Smooth muscle cell (in vitro differentiated cells): ENCODE measurements around the gene USP34. TPM values are rescaled to one million over a fixed set of nuclear protein-coding genes. Genes with fewer than 3 reads are reported as not detected.
A peak's percentile ranks its signal among the peaks of the same experiment; 100 is the strongest.
"Not testable (repeated sequence)": the region's sequence is repeated elsewhere in the genome, so short reads cannot be mapped to it uniquely, and the experiment has no call there.

ENCODE experiments used
- DNase-seq: peaks from one replicate; lab custom pipeline; 2025; ENCODE audit not compliant: unreplicated experiment; lab: John Stamatoyannopoulos, UW
- H2AFZ ChIP-seq: fragments of 200-600 bp; sonication (generic); 2 replicates; pipeline ENCODE4 v1.6.0; 2016; ENCODE audit warnings: antibody characterized with exemption, low read depth, mild to moderate bottlenecking
- H3F3A ChIP-seq: fragments of 200-600 bp; sonication (generic); 2 replicates; pipeline ENCODE4 v1.6.0; 2017; ENCODE audit warnings: antibody characterized with exemption, low read depth
- H3K27ac ChIP-seq: fragments of 200-600 bp; sonication (generic); 2 replicates; pipeline ENCODE4 v1.5.1; 2016; ENCODE audit warnings: low read depth, mild to moderate bottlenecking
- H3K27me3 ChIP-seq: fragments of 200-600 bp; sonication (generic); 2 replicates; pipeline ENCODE4 v1.6.1; 2016; ENCODE audit warnings: low read depth, mild to moderate bottlenecking
- H3K36me3 ChIP-seq: fragments of 200-600 bp; sonication (generic); 2 replicates; pipeline ENCODE4 v1.5.1; 2016; ENCODE audit warnings: low read depth
- H3K4me1 ChIP-seq: fragments of 200-600 bp; sonication (generic); 2 replicates; pipeline ENCODE4 v1.5.1; 2016; ENCODE audit warnings: low read depth
- H3K4me2 ChIP-seq: fragments of 200-600 bp; sonication (generic); 2 replicates; pipeline ENCODE4 v1.6.0; 2016; ENCODE audit warnings: mild to moderate bottlenecking
- H3K4me3 ChIP-seq: fragments of 200-600 bp; sonication (generic); 2 replicates; pipeline ENCODE4 v1.5.1; 2016; ENCODE audit warnings: mild to moderate bottlenecking
- H3K79me2 ChIP-seq: fragments of 200-600 bp; sonication (generic); 2 replicates; pipeline ENCODE4 v1.6.0; 2016; ENCODE audit warnings: low read depth, mild to moderate bottlenecking
- H3K9ac ChIP-seq: fragments of 200-600 bp; sonication (generic); 2 replicates; pipeline ENCODE4 v1.6.0; 2016; ENCODE audit warnings: low read depth
- H3K9me3 ChIP-seq: fragments of 200-600 bp; sonication (generic); replicated peaks from 2 replicates; pipeline ENCODE4 v1.5.1; 2016; ENCODE audit warnings: low read depth
- H4K20me1 ChIP-seq: fragments of 200-600 bp; sonication (generic); 2 replicates; pipeline ENCODE4 v1.6.0; 2016; ENCODE audit warnings: low read depth
- WGBS: methylation state at CpG from one replicate; pipeline ENCODE4 v1.1.7; 2016; ENCODE audit warnings: low lambda C conversion rate; 5-methylcytosine and 5-hydroxymethylcytosine counted together
- polyA plus RNA-seq: library from polyadenylated mRNA; unstranded; fragments of >200 nt; fragmentation: Nextera tagmentation; extraction: Ambion mirVana; gene quantifications from 2 replicates; pipeline ENCODE4 v1.2.1, GENCODE V29; 2016
- total RNA-seq: library from RNA; depleted of rRNA; stranded (reverse); fragments of >200 nt; gene quantifications from 2 replicates; pipeline ENCODE4 v1.2.3, GENCODE V29; 2014
- TF ChIP-seq, protein P1 (sequence below): fragments of 200-600 bp; sonication (generic); IDR thresholded peaks from 2 replicates; pipeline ENCODE4 v1.5.1; 2017; ENCODE audit warnings: borderline replicate concordance, mild to moderate bottlenecking, antibody characterized with exemption; ENCODE audit not compliant: insufficient read depth, poor library complexity, severe bottlenecking

USP34 gene
- total and polyA plus RNA-seq, 2 experiments from 2014 or later = 26.4 to 152 TPM

- no peak overlapping the region for H3K9ac ChIP-seq
- no peak overlapping the region for H3K4me2 ChIP-seq
- no peak overlapping the region for H3K4me3 ChIP-seq
- peaks cover 39% of the 10 kb centered on the region for H3K79me2 ChIP-seq
- H3K27ac ChIP-seq = no peak overlapping the region
- H4K20me1 ChIP-seq = peaks cover 24% of the 10 kb centered on the region
- no peaks in the 10 kb centered on the region for H3K9me3 ChIP-seq
- H3K27me3 ChIP-seq = no peaks in the 10 kb centered on the region
- no peak overlapping the region for H2AFZ ChIP-seq
- DNase-seq = no peak
- H3K4me1 ChIP-seq = no peaks in the 10 kb centered on the region
- WGBS = 93% methylated on average over 2 of the region's 2 CpGs
- no peaks in the 10 kb centered on the region for H3F3A ChIP-seq
- TF ChIP-seq, protein P1, sequence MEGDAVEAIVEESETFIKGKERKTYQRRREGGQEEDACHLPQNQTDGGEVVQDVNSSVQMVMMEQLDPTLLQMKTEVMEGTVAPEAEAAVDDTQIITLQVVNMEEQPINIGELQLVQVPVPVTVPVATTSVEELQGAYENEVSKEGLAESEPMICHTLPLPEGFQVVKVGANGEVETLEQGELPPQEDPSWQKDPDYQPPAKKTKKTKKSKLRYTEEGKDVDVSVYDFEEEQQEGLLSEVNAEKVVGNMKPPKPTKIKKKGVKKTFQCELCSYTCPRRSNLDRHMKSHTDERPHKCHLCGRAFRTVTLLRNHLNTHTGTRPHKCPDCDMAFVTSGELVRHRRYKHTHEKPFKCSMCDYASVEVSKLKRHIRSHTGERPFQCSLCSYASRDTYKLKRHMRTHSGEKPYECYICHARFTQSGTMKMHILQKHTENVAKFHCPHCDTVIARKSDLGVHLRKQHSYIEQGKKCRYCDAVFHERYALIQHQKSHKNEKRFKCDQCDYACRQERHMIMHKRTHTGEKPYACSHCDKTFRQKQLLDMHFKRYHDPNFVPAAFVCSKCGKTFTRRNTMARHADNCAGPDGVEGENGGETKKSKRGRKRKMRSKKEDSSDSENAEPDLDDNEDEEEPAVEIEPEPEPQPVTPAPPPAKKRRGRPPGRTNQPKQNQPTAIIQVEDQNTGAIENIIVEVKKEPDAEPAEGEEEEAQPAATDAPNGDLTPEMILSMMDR = no peak
- peaks cover 62% of the 10 kb centered on the region for H3K36me3 ChIP-seq
Observed at GRCh38 chr2:61493523-61493942, 22.6 kb upstream of the USP34 start.

DNA sequence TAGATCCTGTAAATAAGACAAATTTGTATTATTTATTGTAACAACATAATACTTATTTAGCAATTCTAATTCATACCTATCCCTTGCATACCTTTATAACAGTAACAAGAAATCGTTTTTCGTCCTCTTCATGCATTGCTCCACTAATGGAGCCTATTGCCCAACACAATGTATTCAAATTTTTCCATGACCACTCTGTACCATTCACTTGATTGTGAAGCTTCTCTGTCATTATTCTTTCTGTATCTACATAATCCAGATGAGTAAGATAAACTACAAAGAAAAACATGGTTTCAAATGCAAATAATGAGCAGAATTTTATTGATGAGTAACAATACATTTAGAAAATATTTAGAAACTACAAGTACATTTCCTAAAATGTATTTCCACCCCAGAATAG, 21.6 kb upstream of the USP34 start:
- no peak for DNase-seq
- no peak overlapping the region for H3K27ac ChIP-seq
- H3K4me2 ChIP-seq = no peak overlapping the region
- H3K36me3 ChIP-seq = peaks cover 64% of the 10 kb centered on the region
- no peak overlapping the region for H3K4me3 ChIP-seq
- WGBS = 100% methylated on average over 2 of the region's 2 CpGs
- H3K27me3 ChIP-seq = no peaks in the 10 kb centered on the region
- H4K20me1 ChIP-seq = peaks cover 28% of the 10 kb centered on the region
- TF ChIP-seq, protein P1 = no peak
- H3K9me3 ChIP-seq = no peaks in the 10 kb centered on the region
- no peak overlapping the region for H2AFZ ChIP-seq
- no peak overlapping the region for H3K9ac ChIP-seq
- H3K79me2 ChIP-seq = peaks cover 36% of the 10 kb centered on the region
- no peaks in the 10 kb centered on the region for H3K4me1 ChIP-seq
- H3F3A ChIP-seq = no peaks in the 10 kb centered on the region

GRCh38 chr2:61485281-61485680, 14.4 kb upstream of the USP34 start:
- H3K9ac ChIP-seq = no peak overlapping the region
- H3K79me2 ChIP-seq = peaks cover 46% of the 10 kb centered on the region
- TF ChIP-seq, protein P1 = no peak
- H3K27me3 ChIP-seq = no peaks in the 10 kb centered on the region
- peaks cover 41% of the 10 kb centered on the region for H4K20me1 ChIP-seq
- DNase-seq = no peak
- H3K36me3 ChIP-seq = peaks cover 37% of the 10 kb centered on the region
- H3K27ac ChIP-seq = no peak overlapping the region
- H3K9me3 ChIP-seq = no peaks in the 10 kb centered on the region
- H3K4me1 ChIP-seq = no peaks in the 10 kb centered on the region
- 99% methylated on average over 5 of the region's 5 CpGs for WGBS
- no peak overlapping the region for H2AFZ ChIP-seq
- H3F3A ChIP-seq = peaks cover 19% of the 10 kb centered on the region
- H3K4me2 ChIP-seq = no peak overlapping the region
- H3K4me3 ChIP-seq = no peak overlapping the region

DNA sequence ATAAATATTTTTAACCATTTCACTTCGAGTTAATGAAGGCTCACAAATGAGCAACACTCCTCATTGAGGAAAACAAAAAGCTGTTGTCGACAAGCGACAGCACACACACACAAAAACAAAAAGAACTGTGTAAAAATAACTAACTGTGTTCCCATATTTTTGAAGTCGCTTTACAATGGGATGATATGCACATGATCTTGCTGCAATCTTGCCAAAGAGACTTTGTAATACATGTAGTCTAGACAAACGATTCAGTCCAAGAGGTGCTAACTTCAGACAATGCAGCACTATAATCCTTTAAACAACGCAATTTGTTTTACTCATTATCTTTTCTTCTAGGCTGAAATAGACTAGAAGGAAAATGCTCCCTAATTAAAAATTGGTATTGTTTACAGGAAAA, 7.2 kb upstream of the USP34 start:
- Histone ChIP-seq H3K79me2 (peaks cover 19% of the 10 kb centered on the region), H3K4me1 (no peaks in the 10 kb centered on the region), H3K9me3 (no peaks in the 10 kb centered on the region), H3K4me3 (no peak overlapping the region), H3K27ac (peak overlapping the region; percentile 27), H3F3A (peaks cover 25% of the 10 kb centered on the region), H3K27me3 (no peaks in the 10 kb centered on the region), H4K20me1 (peaks cover 8% of the 10 kb centered on the region), H3K9ac (no peak overlapping the region), H2AFZ (no peak overlapping the region), H3K4me2 (no peak overlapping the region), H3K36me3 (peaks cover 19% of the 10 kb centered on the region)
- TF ChIP-seq, protein P1 = no peak
- WGBS = 93% methylated on average over 6 of the region's 6 CpGs
- no peak for DNase-seq

DNA sequence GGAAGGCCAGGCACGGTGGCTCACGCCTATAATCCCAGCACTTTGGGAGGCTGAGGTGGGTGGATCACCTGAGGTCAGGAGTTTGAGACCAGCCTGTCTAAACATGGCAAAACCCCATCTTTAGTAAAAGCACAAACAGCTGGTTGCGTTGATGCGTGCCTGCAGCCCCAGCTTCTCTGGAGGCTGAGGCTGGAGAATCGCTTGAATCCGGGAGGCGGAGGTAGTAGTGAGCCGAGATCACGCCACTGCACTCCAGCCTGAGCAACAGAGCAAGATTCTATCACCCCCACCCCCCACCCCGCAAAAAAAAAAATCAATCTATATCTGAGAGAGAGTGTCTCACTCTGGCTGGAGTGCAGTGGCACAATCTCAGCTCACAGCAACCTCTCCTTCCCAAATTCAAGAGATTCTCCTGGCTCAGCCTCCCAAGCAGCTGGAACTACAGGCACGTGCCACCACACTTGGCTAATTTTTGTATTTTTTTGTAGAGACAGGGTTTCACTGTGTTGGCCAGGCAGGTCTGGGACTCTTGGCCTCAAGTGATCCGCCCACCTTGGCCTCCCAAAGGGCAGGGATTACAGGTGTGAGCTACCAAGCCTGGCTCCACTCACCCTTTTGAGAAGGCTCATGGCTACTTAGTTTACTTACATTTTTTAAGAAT, 6.2 kb upstream of the USP34 start:
- not testable (repeated sequence) for DNase-seq, H3K4me2 ChIP-seq, H3K27me3 ChIP-seq, H3K9me3 ChIP-seq, H3K4me1 ChIP-seq, H3K9ac ChIP-seq, H2AFZ ChIP-seq, H3K4me3 ChIP-seq, H4K20me1 ChIP-seq
- Histone ChIP-seq H3K79me2 (peaks cover 23% of the 10 kb centered on the region), H3K36me3 (peaks cover 11% of the 10 kb centered on the region), H3K27ac (peak overlapping the region; percentile 27), H3F3A (peaks cover 22% of the 10 kb centered on the region)
- 97% methylated on average over 12 of the region's 12 CpGs for WGBS
